ENCODE measurements around the gene TRANK1.
A peak's percentile ranks its signal among the peaks of the same experiment; 100 is the strongest.
"Not testable (repeated sequence)": the region's sequence is repeated elsewhere in the genome, so short reads cannot be mapped to it uniquely, and the experiment has no call there.

TRANK1 gene

GRCh38 chr3:36956155-36956554, 11.3 kb upstream of the TRANK1 start:
- DNase-seq: no peak

GRCh38 chr3:36954452-36955134, 9.7 kb upstream of the TRANK1 start:
- no peak for DNase-seq

GRCh38 chr3:36947814-36948213, 3.0 kb upstream of the TRANK1 start:
- not testable (repeated sequence) for DNase-seq

GRCh38 chr3:36945333-36945980, 603 bp upstream of the TRANK1 start:
- no peak for DNase-seq

GRCh38 chr3:36944012-36944640, 728 bp downstream of the TRANK1 start:
- DNase-seq: peak; percentile 31

- no peak for DNase-seq
Observed at GRCh38 chr3:36943601-36944000, 1.3 kb downstream of the TRANK1 start.

- no peak for DNase-seq
Observed at GRCh38 chr3:36942638-36943248, 2.1 kb downstream of the TRANK1 start.

- no peak for DNase-seq
Observed at GRCh38 chr3:36941658-36942057, 3.2 kb downstream of the TRANK1 start.

GRCh38 chr3:36941162-36941561, 3.7 kb downstream of the TRANK1 start:
- no peak for DNase-seq

- no peak for DNase-seq
Observed at GRCh38 chr3:36937492-36937891, 7.4 kb downstream of the TRANK1 start.

- DNase-seq: no peak
Observed at GRCh38 chr3:36933540-36934296, 11.1 kb downstream of the TRANK1 start.

- not testable (repeated sequence) for DNase-seq
Observed at GRCh38 chr3:36931424-36931823, 13.4 kb downstream of the TRANK1 start.

GRCh38 chr3:36928220-36928619, 16.6 kb downstream of the TRANK1 start:
- DNase-seq: no peak

GRCh38 chr3:36926292-36926897, 18.5 kb downstream of the TRANK1 start:
- no peak for DNase-seq

- no peak for DNase-seq
Observed at GRCh38 chr3:36924744-36925521, 19.9 kb downstream of the TRANK1 start.

GRCh38 chr3:36923981-36924743, 20.7 kb downstream of the TRANK1 start:
- DNase-seq: no peak

- DNase-seq: no peak
Observed at GRCh38 chr3:36923523-36923943, 21.3 kb downstream of the TRANK1 start.

GRCh38 chr3:36920884-36921567, 23.8 kb downstream of the TRANK1 start:
- no peak for DNase-seq

- DNase-seq: no peak
Observed at GRCh38 chr3:36919439-36920160, 25.3 kb downstream of the TRANK1 start.

- DNase-seq: no peak
Observed at GRCh38 chr3:36918050-36918449, 26.8 kb downstream of the TRANK1 start.

Measured in NCI-H510A (cell line).